GM23248 (cell line): Measurements from ENCODE around the gene NRN1L.

Experiments used
- EZH2 ChIP-seq: fragments of 200-600 bp; sonication (generic); IDR thresholded peaks from 2 replicates; pipeline ENCODE4 v1.6.1; 2018; ENCODE audit warnings: antibody characterized with exemption, mild to moderate bottlenecking; ENCODE audit not compliant: insufficient read depth, poor library complexity, severe bottlenecking
- EZH2phosphoT487 ChIP-seq: fragments of 200-600 bp; sonication (generic); IDR thresholded peaks from 2 replicates; pipeline ENCODE4 v1.6.1; 2018; ENCODE audit warnings: antibody characterized with exemption, moderate library complexity, mild to moderate bottlenecking, low read depth; ENCODE audit not compliant: insufficient read depth

DNA sequence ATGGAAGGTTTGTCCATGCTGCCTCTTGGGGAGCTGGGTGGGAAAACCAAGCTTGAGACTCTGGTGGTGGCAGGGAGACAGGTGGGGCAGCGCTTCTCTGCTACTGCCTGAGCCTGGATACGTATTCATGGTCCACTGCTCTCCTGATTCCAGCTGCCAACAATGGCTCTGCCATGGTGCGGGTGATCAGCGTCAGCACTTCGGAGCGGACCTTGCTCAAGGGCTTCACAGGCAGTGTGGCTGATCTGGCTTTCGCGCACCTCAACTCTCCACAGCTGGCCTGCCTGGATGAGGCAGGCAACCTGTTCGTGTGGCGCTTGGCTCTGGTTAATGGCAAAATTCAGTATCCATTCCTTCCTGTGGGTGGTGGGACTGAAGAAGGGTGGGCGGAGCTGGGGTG lies 7.6 kb upstream of the NRN1L start:
- TF ChIP-seq EZH2 = no peak
- no peak for TF ChIP-seq EZH2phosphoT487
